GM12878 (cell line): ENCODE measurements around the gene CCDC9B. TPM values are rescaled to one million over a fixed set of nuclear protein-coding genes. Genes with fewer than 3 reads are reported as not detected.

Source experiments
- BMI1 ChIP-seq: fragments of 450-650 bp; IDR thresholded peaks from 2 replicates; pipeline ENCODE4 v1.6.1; 2016; ENCODE audit warnings: mild to moderate bottlenecking, moderate library complexity, borderline replicate concordance
- CEBPZ ChIP-seq: fragments of 150-350 bp; IDR thresholded peaks from 2 replicates; pipeline ENCODE4 v1.6.1; 2016; ENCODE audit warnings: low read depth, low read length
- MLLT1 ChIP-seq: fragments of 450-650 bp; IDR thresholded peaks from 2 replicates; pipeline ENCODE4 v1.6.1; 2016; ENCODE audit warnings: mild to moderate bottlenecking
- MYB ChIP-seq: fragments of 150-350 bp; IDR thresholded peaks from 2 replicates; pipeline ENCODE4 v1.6.1; 2014; ENCODE audit warnings: mild to moderate bottlenecking, low read depth, low read length, borderline replicate concordance
- PKNOX1 ChIP-seq: fragments of 450-650 bp; IDR thresholded peaks from 2 replicates; pipeline ENCODE4 v1.6.1; 2016; ENCODE audit warnings: mild to moderate bottlenecking
- ZBTB40 ChIP-seq: fragments of 450-650 bp; IDR thresholded peaks from 2 replicates; pipeline ENCODE4 v1.6.1; 2016; ENCODE audit warnings: mild to moderate bottlenecking, moderate library complexity, borderline replicate concordance
- ZNF622 ChIP-seq: fragments of 450-650 bp; IDR thresholded peaks from 2 replicates; pipeline ENCODE4 v1.6.1; 2017; ENCODE audit warnings: mild to moderate bottlenecking, inconsistent platforms
- polyA plus RNA-seq, 11 experiments: library from polyadenylated mRNA; depleted of rRNA in 4 of 11; unstranded in 6 of 11; stranded (reverse) in 5 of 11; fragments of >200 nt; fragmentation: Nextera tagmentation in 4 of 11; fragmentation: Illumina TruSeq in 1 of 11; extraction: Ambion mirVana in 4 of 11; extraction: Trizol in 1 of 11; gene quantifications; 1 replicate in 1 of 11; 2 replicates in 10 of 11; pipeline versions ENCODE4 v1.2.1 to v1.2.3, GENCODE V29; 2011 to 2016; ENCODE audit warnings: inconsistent platforms in 2 of 11, missing spikeins in 2 of 11, low read depth in 1 of 11
- total RNA-seq, 4 experiments: library from RNA; depleted of rRNA in 3 of 4; stranded (reverse); fragments of >200 nt in 3 of 4; fragmentation: Illumina TruSeq in 1 of 4; extraction: Trizol in 1 of 4; gene quantifications; 2 replicates each; pipeline versions ENCODE4 v1.2.1 to v1.2.3, GENCODE V29; 2013 to 2021

Gene CCDC9B
- total and polyA plus RNA-seq, 10 of the 15 experiments (the other 5 are each of a cell fraction or from before 2014, with no cell fraction given), result 0.01 to 0.08 (median 0.03) TPM; not detected in 6

- TF ChIP-seq MLLT1, result no peak
- no peak for TF ChIP-seq MYB
- TF ChIP-seq CEBPZ, result no peak
- TF ChIP-seq ZBTB40, result no peak
- no peak for TF ChIP-seq PKNOX1
- no peak for TF ChIP-seq ZNF622
- TF ChIP-seq BMI1, result no peak
Observed at GRCh38 chr15:40329804-40330203, 10.9 kb downstream of the CCDC9B start (continued).
